Liver (tissue), 9 donors: Measurements from ENCODE around the gene PELI3. TPM values are rescaled to one million over a fixed set of nuclear protein-coding genes. Genes with fewer than 3 reads are reported as not detected.

Source experiments
- DNase-seq: peaks from one replicate; pipeline ENCODE4 v3.0.0-alpha.2; 2017; ENCODE audit warnings: low spot score
- H3K27ac ChIP-seq, 2 donors: one replicate each; pipeline ENCODE4 v1.7.0; 2013; ENCODE audit warnings: inconsistent platforms in 2 of 2, low read length in 2 of 2, control low read depth in 1 of 2, low read depth in 1 of 2, mild to moderate bottlenecking in 1 of 2
- H3K27me3 ChIP-seq, 4 donors: one replicate each; pipeline versions ENCODE4 v1.6.1 to v1.7.0; 2013; ENCODE audit warnings: low read length in 3 of 4, inconsistent platforms in 1 of 4, mild to moderate bottlenecking in 1 of 4, moderate library complexity in 1 of 4; ENCODE audit not compliant: control insufficient read depth in 4 of 4, insufficient read depth in 4 of 4
- H3K36me3 ChIP-seq, 4 donors: one replicate each; pipeline versions ENCODE4 v1.6.1 to v1.7.0; 2013; ENCODE audit warnings: low read length in 3 of 4, mild to moderate bottlenecking in 3 of 4, low read depth in 1 of 4, moderate library complexity in 1 of 4; ENCODE audit not compliant: control insufficient read depth in 4 of 4, insufficient read depth in 3 of 4
- H3K4me1 ChIP-seq, 4 donors: one replicate each; pipeline versions ENCODE4 v1.6.1 to v1.7.0; 2013; ENCODE audit warnings: low read length in 3 of 4, mild to moderate bottlenecking in 3 of 4, moderate library complexity in 1 of 4; ENCODE audit not compliant: control insufficient read depth in 4 of 4, insufficient read depth in 4 of 4
- H3K4me3 ChIP-seq, 3 donors: one replicate each; pipeline versions ENCODE4 v1.6.1 to v1.7.0; 2013; ENCODE audit warnings: low read length in 3 of 3, control low read depth in 1 of 3, low read depth in 1 of 3, mild to moderate bottlenecking in 1 of 3
- H3K9ac ChIP-seq, 2 donors: one replicate each; pipeline ENCODE4 v1.7.0; 2013; ENCODE audit warnings: low read length in 2 of 2, mild to moderate bottlenecking in 2 of 2, moderate library complexity in 2 of 2, control low read depth in 1 of 2, low read depth in 1 of 2
- H3K9me3 ChIP-seq, 4 donors: one replicate each; pipeline versions ENCODE4 v1.6.1 to v1.7.0; 2013; ENCODE audit warnings: low read length in 3 of 4; ENCODE audit not compliant: control insufficient read depth in 4 of 4
- EGR1 ChIP-seq, 2 donors: IDR thresholded peaks; 2 replicates each; pipeline ENCODE4 v1.6.1; 2016 to 2018; ENCODE audit warnings: antibody characterized with exemption in 2 of 2, low read depth in 2 of 2
- FOXA1 ChIP-seq: IDR thresholded peaks from 2 replicates; pipeline ENCODE4 v1.6.1; 2016; ENCODE audit warnings: antibody characterized with exemption
- FOXA2 ChIP-seq: IDR thresholded peaks from 2 replicates; pipeline ENCODE4 v1.6.1; 2016; ENCODE audit warnings: antibody characterized with exemption
- GABPA ChIP-seq, 2 donors: IDR thresholded peaks in 1 of 2; conservative IDR thresholded peaks in 1 of 2; 2 replicates each; pipeline ENCODE4 v1.6.1; 2016; ENCODE audit warnings: antibody characterized with exemption in 2 of 2, mild to moderate bottlenecking in 1 of 2, moderate library complexity in 1 of 2
- HNF4A ChIP-seq, 2 donors: conservative IDR thresholded peaks; 2 replicates each; pipeline ENCODE4 v1.6.1; 2016; ENCODE audit warnings: antibody characterized with exemption in 2 of 2, mild to moderate bottlenecking in 2 of 2
- HNF4G ChIP-seq: IDR thresholded peaks from 2 replicates; pipeline ENCODE4 v1.6.1; 2016; ENCODE audit warnings: antibody characterized with exemption
- JUND ChIP-seq, 2 donors: IDR thresholded peaks; 2 replicates each; pipeline ENCODE4 v1.6.1; 2016; ENCODE audit warnings: antibody characterized with exemption in 2 of 2
- NR2F2 ChIP-seq: IDR thresholded peaks from 2 replicates; pipeline ENCODE4 v1.6.1; 2016; ENCODE audit warnings: antibody characterized with exemption
- RAD21 ChIP-seq, 2 donors: IDR thresholded peaks; 2 replicates each; pipeline ENCODE4 v1.6.1; 2016; ENCODE audit warnings: antibody characterized with exemption in 2 of 2, mild to moderate bottlenecking in 2 of 2
- RXRA ChIP-seq, 2 donors: IDR thresholded peaks; 2 replicates each; pipeline ENCODE4 v1.6.1; 2017 to 2018; ENCODE audit warnings: antibody characterized with exemption in 2 of 2, mild to moderate bottlenecking in 1 of 2
- SP1 ChIP-seq: IDR thresholded peaks from 2 replicates; pipeline ENCODE4 v1.6.1; 2018; ENCODE audit warnings: antibody characterized with exemption, mild to moderate bottlenecking
- TAF1 ChIP-seq: conservative IDR thresholded peaks from 2 replicates; pipeline ENCODE4 v1.6.1; 2016; ENCODE audit warnings: antibody characterized with exemption, mild to moderate bottlenecking
- YY1 ChIP-seq: IDR thresholded peaks from 2 replicates; pipeline ENCODE4 v1.6.1; 2016; ENCODE audit warnings: antibody characterized with exemption, mild to moderate bottlenecking
- WGBS: extraction: QIAGEN DNeasy Blood & Tissue Kit; methylation state at CpG from one replicate; pipeline ENCODE4 v1.1.7; 2013; 5-methylcytosine and 5-hydroxymethylcytosine counted together
- polyA plus RNA-seq, 2 donors: library from polyadenylated mRNA; stranded (reverse) in 1 of 2; unstranded in 1 of 2; fragments of 200-250 nt in 1 of 2; fragments of >200 nt in 1 of 2; fragmentation: Nextera tagmentation in 1 of 2; extraction: Ambion mirVana in 1 of 2; gene quantifications; one replicate each; pipeline versions ENCODE4 v1.2.1 to v1.2.3, GENCODE V29; 2013 to 2015
- total RNA-seq, 2 donors: library from RNA; depleted of rRNA; stranded (reverse); fragments of >200 nt; gene quantifications; one replicate each; pipeline ENCODE4 v1.2.3, GENCODE V29; 2014
- TF ChIP-seq, protein P1 (sequence below): IDR thresholded peaks from 2 replicates; pipeline ENCODE4 v1.6.1; 2016; ENCODE audit warnings: antibody characterized with exemption, mild to moderate bottlenecking
- TF ChIP-seq, protein P2 (sequence below): IDR thresholded peaks from 2 replicates; pipeline ENCODE4 v1.6.1; 2016; ENCODE audit warnings: antibody characterized with exemption
- TF ChIP-seq, protein P3 (sequence below): IDR thresholded peaks from 2 replicates; pipeline ENCODE4 v1.6.1; 2016; ENCODE audit warnings: antibody characterized with exemption
- TF ChIP-seq, protein P4 (sequence below): IDR thresholded peaks from 2 replicates; pipeline ENCODE4 v1.6.1; 2016; ENCODE audit warnings: antibody characterized with exemption
- TF ChIP-seq, protein P5 (sequence below): fragments of 150-350 bp; IDR thresholded peaks from 2 replicates; pipeline ENCODE4 v1.5.1; 2017; ENCODE audit warnings: improper control_type of control experiment, low read depth, low read length; ENCODE audit not compliant: missing input control
- donor health status: healthy.
- donor health status: healthy.
- donor health status: healthy.
- donor health status: healthy.
- donor health status: healthy.

Gene PELI3
- total and polyA plus RNA-seq, 4 donors, result 1.7 to 5.4 (median 2.1) TPM

DNA sequence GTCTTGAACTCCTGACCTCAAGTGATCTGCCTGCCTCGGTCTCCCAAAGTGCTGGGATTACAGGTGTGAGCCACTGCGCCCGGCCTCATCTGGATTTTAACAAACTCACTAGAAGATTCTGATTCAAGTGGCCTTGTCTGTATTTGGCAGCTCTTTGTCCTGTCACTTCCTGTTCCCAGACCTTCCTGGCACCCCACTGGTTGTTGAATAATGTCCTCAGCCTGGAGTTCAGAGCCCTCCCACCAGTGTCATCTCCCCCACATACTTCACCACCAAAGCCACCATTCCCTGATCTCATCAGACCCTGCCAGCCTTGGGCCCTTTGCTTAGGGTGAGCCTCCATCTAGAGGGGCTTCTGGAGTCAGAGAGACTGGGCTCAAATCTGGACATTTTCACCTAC is 3.3 kb downstream of the PELI3 start:
- Histone ChIP-seq H3K4me1 (peaks cover 4 to 16% (median 10%) of the 10 kb centered on the region in 4 donors), H3K4me3 (no peak overlapping the region), H3K27ac (no peak overlapping the region), H3K36me3 (peaks cover 0 to 8% (median 0%) of the 10 kb centered on the region in 4 donors), H3K9ac (no peak overlapping the region), H3K9me3 (no peaks in the 10 kb centered on the region), H3K27me3 (no peaks in the 10 kb centered on the region)
- WGBS, result 87% methylated on average over 3 of the region's 3 CpGs
- no peak for DNase-seq
- TF ChIP-seq, protein P1, sequence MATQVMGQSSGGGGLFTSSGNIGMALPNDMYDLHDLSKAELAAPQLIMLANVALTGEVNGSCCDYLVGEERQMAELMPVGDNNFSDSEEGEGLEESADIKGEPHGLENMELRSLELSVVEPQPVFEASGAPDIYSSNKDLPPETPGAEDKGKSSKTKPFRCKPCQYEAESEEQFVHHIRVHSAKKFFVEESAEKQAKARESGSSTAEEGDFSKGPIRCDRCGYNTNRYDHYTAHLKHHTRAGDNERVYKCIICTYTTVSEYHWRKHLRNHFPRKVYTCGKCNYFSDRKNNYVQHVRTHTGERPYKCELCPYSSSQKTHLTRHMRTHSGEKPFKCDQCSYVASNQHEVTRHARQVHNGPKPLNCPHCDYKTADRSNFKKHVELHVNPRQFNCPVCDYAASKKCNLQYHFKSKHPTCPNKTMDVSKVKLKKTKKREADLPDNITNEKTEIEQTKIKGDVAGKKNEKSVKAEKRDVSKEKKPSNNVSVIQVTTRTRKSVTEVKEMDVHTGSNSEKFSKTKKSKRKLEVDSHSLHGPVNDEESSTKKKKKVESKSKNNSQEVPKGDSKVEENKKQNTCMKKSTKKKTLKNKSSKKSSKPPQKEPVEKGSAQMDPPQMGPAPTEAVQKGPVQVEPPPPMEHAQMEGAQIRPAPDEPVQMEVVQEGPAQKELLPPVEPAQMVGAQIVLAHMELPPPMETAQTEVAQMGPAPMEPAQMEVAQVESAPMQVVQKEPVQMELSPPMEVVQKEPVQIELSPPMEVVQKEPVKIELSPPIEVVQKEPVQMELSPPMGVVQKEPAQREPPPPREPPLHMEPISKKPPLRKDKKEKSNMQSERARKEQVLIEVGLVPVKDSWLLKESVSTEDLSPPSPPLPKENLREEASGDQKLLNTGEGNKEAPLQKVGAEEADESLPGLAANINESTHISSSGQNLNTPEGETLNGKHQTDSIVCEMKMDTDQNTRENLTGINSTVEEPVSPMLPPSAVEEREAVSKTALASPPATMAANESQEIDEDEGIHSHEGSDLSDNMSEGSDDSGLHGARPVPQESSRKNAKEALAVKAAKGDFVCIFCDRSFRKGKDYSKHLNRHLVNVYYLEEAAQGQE, result no peak
- TF ChIP-seq NR2F2 (no peak), HNF4A (conservative IDR thresholded peaks at IDR 0.05) (no peak), JUND (IDR thresholded peaks at IDR 0.05) (no peak), RAD21 (IDR thresholded peaks at IDR 0.05) (no peak), YY1 (no peak), RXRA (IDR thresholded peaks at IDR 0.05) (no peak), FOXA2 (no peak), SP1 (no peak), TAF1 (no peak), FOXA1 (no peak), HNF4G (no peak), EGR1 (IDR thresholded peaks at IDR 0.05; ENCODE audit: low read depth in 2 of 2) (no peak), GABPA (IDR thresholded peaks at IDR 0.05 in 1 of 2, conservative IDR thresholded peaks at IDR 0.05 in 1 of 2) (no peak)
- TF ChIP-seq, protein P2, sequence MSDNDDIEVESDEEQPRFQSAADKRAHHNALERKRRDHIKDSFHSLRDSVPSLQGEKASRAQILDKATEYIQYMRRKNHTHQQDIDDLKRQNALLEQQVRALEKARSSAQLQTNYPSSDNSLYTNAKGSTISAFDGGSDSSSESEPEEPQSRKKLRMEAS, result no peak
- TF ChIP-seq, protein P3, sequence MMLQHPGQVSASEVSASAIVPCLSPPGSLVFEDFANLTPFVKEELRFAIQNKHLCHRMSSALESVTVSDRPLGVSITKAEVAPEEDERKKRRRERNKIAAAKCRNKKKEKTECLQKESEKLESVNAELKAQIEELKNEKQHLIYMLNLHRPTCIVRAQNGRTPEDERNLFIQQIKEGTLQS, result no peak
- TF ChIP-seq, protein P4, sequence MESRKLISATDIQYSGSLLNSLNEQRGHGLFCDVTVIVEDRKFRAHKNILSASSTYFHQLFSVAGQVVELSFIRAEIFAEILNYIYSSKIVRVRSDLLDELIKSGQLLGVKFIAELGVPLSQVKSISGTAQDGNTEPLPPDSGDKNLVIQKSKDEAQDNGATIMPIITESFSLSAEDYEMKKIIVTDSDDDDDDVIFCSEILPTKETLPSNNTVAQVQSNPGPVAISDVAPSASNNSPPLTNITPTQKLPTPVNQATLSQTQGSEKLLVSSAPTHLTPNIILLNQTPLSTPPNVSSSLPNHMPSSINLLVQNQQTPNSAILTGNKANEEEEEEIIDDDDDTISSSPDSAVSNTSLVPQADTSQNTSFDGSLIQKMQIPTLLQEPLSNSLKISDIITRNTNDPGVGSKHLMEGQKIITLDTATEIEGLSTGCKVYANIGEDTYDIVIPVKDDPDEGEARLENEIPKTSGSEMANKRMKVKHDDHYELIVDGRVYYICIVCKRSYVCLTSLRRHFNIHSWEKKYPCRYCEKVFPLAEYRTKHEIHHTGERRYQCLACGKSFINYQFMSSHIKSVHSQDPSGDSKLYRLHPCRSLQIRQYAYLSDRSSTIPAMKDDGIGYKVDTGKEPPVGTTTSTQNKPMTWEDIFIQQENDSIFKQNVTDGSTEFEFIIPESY, result no peak
- TF ChIP-seq, protein P5, sequence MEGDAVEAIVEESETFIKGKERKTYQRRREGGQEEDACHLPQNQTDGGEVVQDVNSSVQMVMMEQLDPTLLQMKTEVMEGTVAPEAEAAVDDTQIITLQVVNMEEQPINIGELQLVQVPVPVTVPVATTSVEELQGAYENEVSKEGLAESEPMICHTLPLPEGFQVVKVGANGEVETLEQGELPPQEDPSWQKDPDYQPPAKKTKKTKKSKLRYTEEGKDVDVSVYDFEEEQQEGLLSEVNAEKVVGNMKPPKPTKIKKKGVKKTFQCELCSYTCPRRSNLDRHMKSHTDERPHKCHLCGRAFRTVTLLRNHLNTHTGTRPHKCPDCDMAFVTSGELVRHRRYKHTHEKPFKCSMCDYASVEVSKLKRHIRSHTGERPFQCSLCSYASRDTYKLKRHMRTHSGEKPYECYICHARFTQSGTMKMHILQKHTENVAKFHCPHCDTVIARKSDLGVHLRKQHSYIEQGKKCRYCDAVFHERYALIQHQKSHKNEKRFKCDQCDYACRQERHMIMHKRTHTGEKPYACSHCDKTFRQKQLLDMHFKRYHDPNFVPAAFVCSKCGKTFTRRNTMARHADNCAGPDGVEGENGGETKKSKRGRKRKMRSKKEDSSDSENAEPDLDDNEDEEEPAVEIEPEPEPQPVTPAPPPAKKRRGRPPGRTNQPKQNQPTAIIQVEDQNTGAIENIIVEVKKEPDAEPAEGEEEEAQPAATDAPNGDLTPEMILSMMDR, result no peak
